NOMO-1 (cell line): ENCODE results near the gene SLFNL1.
A peak's percentile ranks its signal among the peaks of the same experiment; 100 is the strongest.

Experiments
- DNase-seq, 2 experiments: peaks; one replicate each; lab custom pipeline; 2025; ENCODE audit not compliant: unreplicated experiment in 2 of 2; lab: John Stamatoyannopoulos, UW

SLFNL1 gene

GRCh38 chr1:40987439-40988276 is 33.9 kb downstream of the SLFNL1 start:
- no peak for DNase-seq

- DNase-seq, result no peak
Measured at GRCh38 chr1:40986956-40987355, 34.6 kb downstream of the SLFNL1 start.

GRCh38 chr1:40986328-40986783 is 35.2 kb downstream of the SLFNL1 start:
- DNase-seq, result no peak

GRCh38 chr1:40985875-40986274 is 35.6 kb downstream of the SLFNL1 start:
- no peak for DNase-seq

- no peak for DNase-seq
Measured at GRCh38 chr1:40985161-40985560, 36.4 kb downstream of the SLFNL1 start.

- no peak for DNase-seq
Measured at GRCh38 chr1:40984531-40984930, 37.0 kb downstream of the SLFNL1 start.

GRCh38 chr1:40984066-40984465 is 37.5 kb downstream of the SLFNL1 start:
- DNase-seq, result no peak

- no peak for DNase-seq
Measured at GRCh38 chr1:40983286-40983685, 38.2 kb downstream of the SLFNL1 start.

GRCh38 chr1:40982721-40983120 is 38.8 kb downstream of the SLFNL1 start:
- DNase-seq, result no peak

- no peak for DNase-seq
Measured at GRCh38 chr1:40981691-40982448, 39.7 kb downstream of the SLFNL1 start.

GRCh38 chr1:40980453-40981121 is 40.9 kb downstream of the SLFNL1 start:
- DNase-seq, result peak; percentile 19 to 26

- DNase-seq, result no peak
Measured at GRCh38 chr1:40980068-40980452, 41.5 kb downstream of the SLFNL1 start.

GRCh38 chr1:40979241-40980067 is 42.1 kb downstream of the SLFNL1 start, which contains the start of gene CTPS1:
CTPS1 (plus strand) TSS chr1:40979696; CDS start chr1:40983291, 3,595 bp downstream.
- peak; percentile 84 to 92 for DNase-seq

GRCh38 chr1:40978886-40979240 is 42.7 kb downstream of the SLFNL1 start:
- no peak for DNase-seq

- no peak for DNase-seq
Measured at GRCh38 chr1:40977716-40978115, 43.8 kb downstream of the SLFNL1 start.

GRCh38 chr1:40976952-40977690 is 44.4 kb downstream of the SLFNL1 start:
- no peak for DNase-seq

GRCh38 chr1:40974945-40975344 is 46.6 kb downstream of the SLFNL1 start:
- DNase-seq, result no peak

- DNase-seq, result peak; percentile 7 to 28
Measured at GRCh38 chr1:40973912-40974311, 47.6 kb downstream of the SLFNL1 start.

GRCh38 chr1:40971966-40972365 is 49.6 kb downstream of the SLFNL1 start:
- peak in 1 of 2 experiments; percentile 44 for DNase-seq

- DNase-seq, result no peak
Measured at GRCh38 chr1:40969445-40969844, 52.1 kb downstream of the SLFNL1 start.
